MM.1S (cell line): ENCODE data around the gene SPAG16.

Experiments used
- CTCF ChIP-seq: fragments of 300-600 bp; sonication (generic); IDR thresholded peaks from 2 replicates; pipeline ENCODE4 v1.5.1; 2016; ENCODE audit warnings: antibody characterized with exemption, low read length, mixed read lengths
- EZH2 ChIP-seq: fragments of 300-600 bp; sonication (generic); optimal IDR thresholded peaks from 2 replicates; pipeline ENCODE3; 2017; ENCODE audit warnings: low read depth, mild to moderate bottlenecking, antibody characterized with exemption, low read length, mixed read lengths
- EZH2phosphoT487 ChIP-seq: fragments of 300-600 bp; sonication (generic); IDR thresholded peaks from 2 replicates; pipeline ENCODE4 v1.6.1; 2018; ENCODE audit warnings: antibody characterized with exemption, low read length

DNA sequence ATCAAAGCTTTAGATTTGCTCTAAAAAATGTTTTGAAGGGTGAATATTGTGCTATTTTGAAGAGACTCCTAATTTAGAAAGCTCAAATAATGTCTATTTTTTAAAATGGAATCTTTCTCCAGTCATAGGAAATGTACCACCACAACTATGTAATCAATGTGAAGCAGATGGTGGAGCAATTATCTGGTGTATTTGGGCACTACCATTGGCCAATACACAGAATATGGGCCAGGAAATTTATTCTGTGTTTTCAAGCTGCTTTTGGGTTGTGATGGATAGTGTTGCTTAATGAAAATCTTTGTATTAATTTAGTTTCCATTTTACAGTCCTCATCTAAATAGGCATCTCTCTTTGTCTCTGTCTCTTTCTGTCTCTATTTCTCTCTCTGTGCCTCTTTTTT, 1109.5 kb downstream of the SPAG16 start:
- no peak for TF ChIP-seq EZH2
- no peak for TF ChIP-seq CTCF
- TF ChIP-seq EZH2phosphoT487 = no peak
